Sigmoid colon (tissue), 4 donors: ENCODE data around the gene PGAP3.

Source experiments
- CTCF ChIP-seq, 4 experiments: fragments of 450-650 bp in 3 of 4; fragments of 200-600 bp in 1 of 4; IDR thresholded peaks; one replicate each; pipeline ENCODE4 v1.5.1; 2016 to 2019; ENCODE audit warnings: antibody characterized with exemption in 4 of 4, mild to moderate bottlenecking in 3 of 4, moderate library complexity in 2 of 4
- POLR2AphosphoS5 ChIP-seq, 4 donors: sonication (generic); formaldehyde crosslinking; IDR thresholded peaks; one replicate each; pipeline ENCODE4 v1.6.1; 2017; ENCODE audit warnings: antibody characterized with exemption in 4 of 4

GRCh38 chr17:39705786-39706348, 18.0 kb upstream of the PGAP3 start:
- TF ChIP-seq POLR2AphosphoS5 (IDR thresholded peaks at IDR 0.05) (no peak), CTCF (IDR thresholded peaks at IDR 0.05) (no peak)
